MCF 10A (cell line): Measurements from ENCODE around the gene PRKG1. TPM values are rescaled to one million over a fixed set of nuclear protein-coding genes. Genes with fewer than 3 reads are reported as not detected.

Source experiments
- BruUV-seq: library from RNA; stranded (reverse); fragments of 400-500 nt; replicated peaks from 2 replicates; lab custom pipeline; 2021; lab: Mats Ljungman, UMichigan
- CTCF ChIA-PET: fragments of 300-600 bp; sonication (Branson Sonifier 250); formaldehyde crosslinking; extraction: SDS; loops from one replicate; lab custom pipeline; 2021; ENCODE audit warnings: antibody characterized with exemption, inconsistent platforms; lab: Yijun Ruan, JAX
- POLR2A ChIA-PET: fragments of 300-600, 350-650 bp; sonication (Branson Sonifier 250); formaldehyde crosslinking; extraction: SDS; loops from one replicate; lab custom pipeline; 2020; ENCODE audit warnings: antibody characterized with exemption, inconsistent platforms; lab: Yijun Ruan, JAX
- DNase-seq: peaks from one replicate; pipeline ENCODE4 v3.0.0-alpha.2; 2018; ENCODE audit not compliant: unreplicated experiment
- H3K27ac Mint-ChIP-seq: one replicate; pipeline ENCODE4 v1.8.0; 2022; ENCODE audit warnings: mild to moderate bottlenecking, low read depth, mixed read lengths; ENCODE audit not compliant: unreplicated experiment
- H3K27me3 Mint-ChIP-seq: one replicate; pipeline ENCODE4 v1.8.0; 2022; ENCODE audit warnings: mixed read lengths; ENCODE audit not compliant: insufficient read depth, unreplicated experiment
- H3K36me3 Mint-ChIP-seq: one replicate; pipeline ENCODE4 v1.8.0; 2022; ENCODE audit warnings: mild to moderate bottlenecking, moderate library complexity, mixed read lengths; ENCODE audit not compliant: insufficient read depth, unreplicated experiment
- H3K4me1 Mint-ChIP-seq: one replicate; pipeline ENCODE4 v1.8.0; 2022; ENCODE audit warnings: mixed read lengths; ENCODE audit not compliant: insufficient read depth, unreplicated experiment
- H3K4me3 Mint-ChIP-seq: one replicate; pipeline ENCODE4 v1.8.0; 2022; ENCODE audit warnings: mild to moderate bottlenecking, moderate library complexity, mixed read lengths; ENCODE audit not compliant: unreplicated experiment
- H3K9me3 Mint-ChIP-seq: one replicate; pipeline ENCODE4 v1.8.0; 2022; ENCODE audit warnings: mixed read lengths; ENCODE audit not compliant: unreplicated experiment
- intact Hi-C: fragments of 100-400 bp; cut with micrococcal nuclease; formaldehyde crosslinking; loops from 2 replicates; pipeline ENCODE4 v1.14.1; 2022
- total RNA-seq: library from RNA; stranded (reverse); gene quantifications from 2 replicates; pipeline ENCODE4 v1.2.3, GENCODE V29; 2022
- TF ChIP-seq, protein P1 (sequence below): fragments of 200-600 bp; IDR thresholded peaks from one replicate; pipeline ENCODE4 v1.8.0; 2022; ENCODE audit warnings: antibody characterized with exemption, mild to moderate bottlenecking; ENCODE audit not compliant: unreplicated experiment

PRKG1 gene
- total RNA-seq, 1 experiment from 2014 or later: 0.09 TPM

DNA sequence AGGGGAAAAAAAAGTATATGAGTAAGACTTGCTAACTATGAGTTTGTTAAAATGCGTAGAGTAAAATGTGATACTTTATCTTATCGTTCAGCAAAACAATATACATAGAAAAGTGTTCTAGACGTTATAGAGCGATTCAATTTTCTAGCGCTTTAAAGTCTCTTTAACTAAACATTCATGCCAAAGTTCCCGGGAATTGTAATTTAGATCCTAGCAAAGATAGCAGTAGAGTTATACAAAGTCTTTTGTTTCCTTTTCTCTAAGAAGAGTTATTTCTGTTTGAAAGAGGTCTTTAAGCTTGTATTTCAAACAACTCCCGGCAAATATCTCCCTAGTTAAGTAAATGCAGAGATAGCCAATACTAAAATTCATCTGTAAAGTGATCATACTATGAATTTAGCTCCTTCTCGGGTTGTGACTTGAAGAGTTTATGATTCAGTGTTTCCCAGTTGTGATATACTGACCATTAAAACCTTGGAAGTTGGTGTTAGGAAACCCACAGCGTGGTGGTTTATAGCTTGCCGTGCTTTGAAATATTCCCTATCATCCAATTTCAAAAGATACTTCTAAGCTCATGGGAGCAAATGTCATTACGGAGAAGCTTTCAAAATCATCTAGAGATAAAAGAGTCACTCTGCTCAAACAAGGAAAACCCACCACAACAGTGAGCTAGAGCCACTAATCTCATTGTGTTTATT lies 453.4 kb downstream of the PRKG1 start:
- Mint-ChIP-seq H3K4me1 (no peaks in the 10 kb centered on the region), H3K27me3 (peaks cover 12% of the 10 kb centered on the region), H3K4me3 (no peak overlapping the region), H3K9me3 (no peaks in the 10 kb centered on the region), H3K27ac (no peak overlapping the region), H3K36me3 (no peaks in the 10 kb centered on the region)
- POLR2A ChIA-PET: interaction anchor here (0.8 kb wide), 1 partner anchor 158 kb away, joined by 3 read pairs; no protein-coding TSS in a partner anchor
- no peak for DNase-seq
- TF ChIP-seq, protein P1, sequence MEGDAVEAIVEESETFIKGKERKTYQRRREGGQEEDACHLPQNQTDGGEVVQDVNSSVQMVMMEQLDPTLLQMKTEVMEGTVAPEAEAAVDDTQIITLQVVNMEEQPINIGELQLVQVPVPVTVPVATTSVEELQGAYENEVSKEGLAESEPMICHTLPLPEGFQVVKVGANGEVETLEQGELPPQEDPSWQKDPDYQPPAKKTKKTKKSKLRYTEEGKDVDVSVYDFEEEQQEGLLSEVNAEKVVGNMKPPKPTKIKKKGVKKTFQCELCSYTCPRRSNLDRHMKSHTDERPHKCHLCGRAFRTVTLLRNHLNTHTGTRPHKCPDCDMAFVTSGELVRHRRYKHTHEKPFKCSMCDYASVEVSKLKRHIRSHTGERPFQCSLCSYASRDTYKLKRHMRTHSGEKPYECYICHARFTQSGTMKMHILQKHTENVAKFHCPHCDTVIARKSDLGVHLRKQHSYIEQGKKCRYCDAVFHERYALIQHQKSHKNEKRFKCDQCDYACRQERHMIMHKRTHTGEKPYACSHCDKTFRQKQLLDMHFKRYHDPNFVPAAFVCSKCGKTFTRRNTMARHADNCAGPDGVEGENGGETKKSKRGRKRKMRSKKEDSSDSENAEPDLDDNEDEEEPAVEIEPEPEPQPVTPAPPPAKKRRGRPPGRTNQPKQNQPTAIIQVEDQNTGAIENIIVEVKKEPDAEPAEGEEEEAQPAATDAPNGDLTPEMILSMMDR: no peak
- no TSS peak for BruUV-seq
- intact Hi-C loops: no loop called here
- CTCF ChIA-PET: interaction anchor here (0.6 kb wide), 3 partner anchors 138 to 696 kb away, joined by 3 to 7 read pairs (median 4); no protein-coding TSS in a partner anchor

DNA sequence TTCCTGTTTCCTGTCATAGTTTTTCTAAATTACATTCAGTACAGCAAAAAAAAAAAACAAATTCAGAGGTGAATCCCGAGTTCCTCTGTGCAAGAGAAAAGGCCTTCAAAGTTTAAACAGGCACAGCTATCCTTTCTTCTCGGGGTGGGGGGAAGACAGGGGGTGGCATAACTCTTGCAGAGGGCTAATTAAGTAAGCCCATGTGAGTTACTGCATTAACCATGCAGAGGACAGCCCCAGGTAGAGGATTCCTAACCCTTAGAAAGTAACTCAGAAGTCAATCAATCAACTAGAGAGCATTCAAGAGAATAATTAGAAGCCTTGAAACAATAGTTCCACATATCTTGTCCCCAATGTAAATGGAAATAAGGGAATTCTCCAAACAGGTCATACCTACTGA lies 454.2 kb downstream of the PRKG1 start:
- no peak overlapping the region for H3K27ac Mint-ChIP-seq
- H3K36me3 Mint-ChIP-seq: no peaks in the 10 kb centered on the region
- ChIA-PET POLR2A (no interaction called here), CTCF (interaction anchor here (0.6 kb wide), 2 partner anchors 139 to 404 kb away, joined by 4 to 7 read pairs; no protein-coding TSS in a partner anchor)
- no peak for DNase-seq
- BruUV-seq: no TSS peak
- H3K4me3 Mint-ChIP-seq: no peak overlapping the region
- intact Hi-C loops: no loop called here
- TF ChIP-seq, protein P1: no peak
- no peaks in the 10 kb centered on the region for H3K4me1 Mint-ChIP-seq
- H3K27me3 Mint-ChIP-seq: peaks cover 12% of the 10 kb centered on the region
- H3K9me3 Mint-ChIP-seq: no peaks in the 10 kb centered on the region

DNA sequence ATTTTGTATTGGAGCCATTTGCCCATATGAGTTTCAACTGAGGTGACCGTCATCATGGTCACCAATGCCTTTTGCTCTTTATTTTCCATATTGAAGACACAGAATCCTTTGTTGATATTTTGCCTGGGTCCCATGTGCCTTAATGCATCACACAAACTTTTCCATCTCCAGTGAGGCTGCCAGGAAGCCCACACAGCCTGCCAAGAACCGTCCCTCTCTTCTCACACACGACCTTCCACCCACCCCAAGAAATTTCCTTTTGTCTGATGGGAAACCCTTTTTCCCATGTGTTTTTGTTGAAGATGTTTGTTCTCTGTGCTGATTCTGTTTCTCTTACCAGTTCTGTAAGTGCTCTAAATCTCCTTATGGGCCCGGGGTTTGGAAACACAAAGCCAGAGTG lies 456.3 kb downstream of the PRKG1 start:
- intact Hi-C loops: no loop called here
- POLR2A ChIA-PET: no interaction called here
- Mint-ChIP-seq H3K27me3 (peaks cover under 1% of the 10 kb centered on the region), H3K36me3 (no peaks in the 10 kb centered on the region), H3K4me1 (no peaks in the 10 kb centered on the region), H3K9me3 (no peaks in the 10 kb centered on the region), H3K4me3 (no peak overlapping the region), H3K27ac (no peak overlapping the region)
- BruUV-seq: no TSS peak
- TF ChIP-seq, protein P1: no peak
- CTCF ChIA-PET: interaction anchor here (0.7 kb wide), 1 partner anchor 698 kb away, joined by 4 read pairs; no protein-coding TSS in a partner anchor
- no peak for DNase-seq

DNA sequence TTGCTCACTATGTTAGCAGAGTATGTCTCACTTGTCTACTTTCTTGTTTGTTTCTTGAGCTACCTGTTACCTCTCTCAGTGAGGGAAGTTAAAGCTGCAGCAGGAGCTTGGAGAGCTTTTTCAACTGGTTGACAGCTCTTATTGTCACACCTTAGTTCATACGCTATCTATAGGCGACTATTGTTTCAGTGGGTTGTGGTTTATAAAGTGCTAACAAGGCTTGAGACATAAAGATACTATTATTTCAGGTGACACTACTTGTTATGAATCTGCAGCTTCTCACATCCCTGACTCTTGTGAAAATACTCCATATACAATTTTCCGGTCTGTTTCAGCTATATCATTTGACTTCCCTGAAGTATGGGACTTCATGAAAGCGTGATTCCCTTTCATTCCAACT lies 457.8 kb downstream of the PRKG1 start:
- Mint-ChIP-seq H3K4me1 (no peaks in the 10 kb centered on the region), H3K27me3 (no peaks in the 10 kb centered on the region), H3K36me3 (no peaks in the 10 kb centered on the region), H3K27ac (no peak overlapping the region), H3K9me3 (no peaks in the 10 kb centered on the region), H3K4me3 (no peak overlapping the region)
- no peak for DNase-seq
- no TSS peak for BruUV-seq
- CTCF ChIA-PET: interaction anchor here (1.1 kb wide), 1 partner anchor 428 kb away, joined by 3 read pairs; no protein-coding TSS in a partner anchor
- TF ChIP-seq, protein P1: no peak
- POLR2A ChIA-PET: no interaction called here
- intact Hi-C loops: no loop called here
